Osteoblast (primary cell): ENCODE measurements around the gene GLOD4. TPM values are rescaled to one million over a fixed set of nuclear protein-coding genes. Genes with fewer than 3 reads are reported as not detected.
A peak's percentile ranks its signal among the peaks of the same experiment; 100 is the strongest.

Experiments
- DNase-seq: peaks from one replicate; pipeline ENCODE4 v3.0.0; 2011; ENCODE audit warnings: low spot score, mixed read lengths; ENCODE audit not compliant: insufficient read length; ENCODE audit errors: missing footprints
- H2AFZ ChIP-seq: 2 replicates; pipeline ENCODE4 v1.6.0; 2011; ENCODE audit warnings: mild to moderate bottlenecking, low read length
- H3K27ac ChIP-seq: 2 replicates; pipeline ENCODE4 v1.5.1; 2011; ENCODE audit warnings: mild to moderate bottlenecking, low read depth, low read length, moderate library complexity
- H3K27me3 ChIP-seq: 2 replicates; pipeline ENCODE4 v1.6.0; 2012; ENCODE audit warnings: mild to moderate bottlenecking, control low read depth, inconsistent platforms, low read length, moderate library complexity; ENCODE audit not compliant: insufficient read depth
- H3K36me3 ChIP-seq: 2 replicates; pipeline ENCODE4 v1.5.1; 2011; ENCODE audit warnings: mild to moderate bottlenecking, low read length, control low read depth, moderate library complexity; ENCODE audit not compliant: insufficient read depth
- H3K4me1 ChIP-seq: 2 replicates; pipeline ENCODE4 v1.5.1; 2011; ENCODE audit warnings: mild to moderate bottlenecking, low read length, control low read depth, moderate library complexity; ENCODE audit not compliant: insufficient read depth
- H3K4me2 ChIP-seq: 2 replicates; pipeline ENCODE4 v1.6.0; 2011; ENCODE audit warnings: mild to moderate bottlenecking, low read length; ENCODE audit not compliant: insufficient read depth
- H3K4me3 ChIP-seq: fragments of 200-600 bp; sonication (generic); 3 replicates; pipeline ENCODE4 v1.5.1; 2012; ENCODE audit warnings: mild to moderate bottlenecking, low read length, inconsistent platforms; ENCODE audit not compliant: insufficient read depth
- H3K79me2 ChIP-seq: 2 replicates; pipeline ENCODE4 v1.6.0; 2012; ENCODE audit warnings: mild to moderate bottlenecking, low read length, control low read depth, inconsistent platforms; ENCODE audit not compliant: insufficient read depth
- H3K9me3 ChIP-seq: 2 replicates; pipeline ENCODE4 v1.5.1; 2011; ENCODE audit warnings: low read depth, low read length, control low read depth
- H4K20me1 ChIP-seq: 2 replicates; pipeline ENCODE4 v1.6.0; 2012; ENCODE audit warnings: mild to moderate bottlenecking, low read length, control low read depth; ENCODE audit not compliant: insufficient read depth
- CTCF ChIP-seq: IDR thresholded peaks from 2 replicates; pipeline ENCODE4 v1.5.1; 2011; ENCODE audit warnings: mild to moderate bottlenecking, low read depth, low read length, moderate library complexity; ENCODE audit errors: extremely low read depth
- total RNA-seq: library from RNA; depleted of rRNA; stranded (reverse); fragments of >200 nt; gene quantifications from 2 replicates; pipeline ENCODE4 v1.2.3, GENCODE V29; 2012

The GLOD4 gene
- total RNA-seq, 1 donor, result 39.4 TPM

GRCh38 chr17:732902-733720 is 49.0 kb downstream of the GLOD4 start:
- Histone ChIP-seq H3K27ac (peak overlapping the region; percentile 56), H3K4me3 (peak overlapping the region; percentile 78), H3K9me3 (no peaks in the 10 kb centered on the region), H3K4me1 (peaks cover 16% of the 10 kb centered on the region), H3K79me2 (peaks cover 57% of the 10 kb centered on the region), H2AFZ (peak overlapping the region; percentile 75), H3K27me3 (no peaks in the 10 kb centered on the region), H3K4me2 (peak overlapping the region; percentile 96), H3K36me3 (peaks cover 27% of the 10 kb centered on the region), H4K20me1 (peaks cover 5% of the 10 kb centered on the region)
- peak; percentile 91 for DNase-seq
- TF ChIP-seq CTCF, result no peak

GRCh38 chr17:732067-732901 is 49.8 kb downstream of the GLOD4 start, which contains the start of gene TLCD3A:
Gene TLCD3A, plus strand, starts transcription at chr17:732596. Its CDS starts 52 bp downstream, at chr17:732648.
- TF ChIP-seq CTCF, result no peak
- no peaks in the 10 kb centered on the region for H3K9me3 ChIP-seq

GRCh38 chr17:731644-732066 is 50.4 kb downstream of the GLOD4 start:
- peaks cover 18% of the 10 kb centered on the region for H3K36me3 ChIP-seq
- DNase-seq, result no peak
- no peaks in the 10 kb centered on the region for H3K9me3 ChIP-seq

More at GRCh38 chr17:732067-732901, 49.8 kb downstream of the GLOD4 start, which contains the start of gene TLCD3A:
- Histone ChIP-seq H4K20me1 (peaks cover under 1% of the 10 kb centered on the region), H3K4me2 (peak within 1 kb of the TSS; percentile 96), H3K27me3 (no peaks in the 10 kb centered on the region), H3K27ac (peak within 1 kb of the TSS; percentile 56), H3K4me3 (peak within 1 kb of the TSS; percentile 78), H3K36me3 (peaks cover 21% of the 10 kb centered on the region), H3K4me1 (peaks cover 16% of the 10 kb centered on the region), H3K79me2 (peaks cover 51% of the 10 kb centered on the region), H2AFZ (peak within 1 kb of the TSS; percentile 79)
- peak; percentile 98 for DNase-seq

More at GRCh38 chr17:731644-732066, 50.4 kb downstream of the GLOD4 start:
- Histone ChIP-seq H3K27ac (peak overlapping the region; percentile 3), H4K20me1 (no peaks in the 10 kb centered on the region), H2AFZ (peak overlapping the region; percentile 79), H3K4me3 (peak overlapping the region; percentile 78), H3K27me3 (no peaks in the 10 kb centered on the region), H3K4me1 (peaks cover 16% of the 10 kb centered on the region), H3K79me2 (peaks cover 46% of the 10 kb centered on the region), H3K4me2 (peak overlapping the region; percentile 74)
- no peak for TF ChIP-seq CTCF
